Panc1 (cell line): ENCODE data around the gene ALS2CL.

Experiments
- POLR2AphosphoS5 ChIP-seq: IDR thresholded peaks from 2 replicates; pipeline ENCODE4 v1.6.1; 2012; ENCODE audit warnings: mild to moderate bottlenecking, low read depth, low read length, moderate library complexity
- REST ChIP-seq, 2 experiments: IDR thresholded peaks; 2 replicates each; pipeline ENCODE4 v1.6.1; 2011 to 2012; ENCODE audit warnings: low read depth in 2 of 2, control low read depth in 1 of 2, low read length in 1 of 2, mild to moderate bottlenecking in 1 of 2, moderate library complexity in 1 of 2; ENCODE audit not compliant: insufficient read depth in 1 of 2
- SIN3A ChIP-seq: IDR thresholded peaks from 2 replicates; pipeline ENCODE4 v1.6.1; 2012; ENCODE audit warnings: low read depth, mild to moderate bottlenecking, low read length, moderate library complexity, borderline replicate concordance; ENCODE audit not compliant: insufficient read depth
- TCF7L2 ChIP-seq: IDR thresholded peaks from 2 replicates; pipeline ENCODE4 v1.6.1; 2011; ENCODE audit warnings: mild to moderate bottlenecking, low read depth, low read length, inconsistent platforms
- TF ChIP-seq, protein P1 (sequence below): fragments of 450-650 bp; IDR thresholded peaks from 2 replicates; pipeline ENCODE4 v1.5.1; 2017; ENCODE audit warnings: mild to moderate bottlenecking

GRCh38 chr3:46628901-46629369, 64.5 kb downstream of the ALS2CL start:
- TF ChIP-seq, protein P1, sequence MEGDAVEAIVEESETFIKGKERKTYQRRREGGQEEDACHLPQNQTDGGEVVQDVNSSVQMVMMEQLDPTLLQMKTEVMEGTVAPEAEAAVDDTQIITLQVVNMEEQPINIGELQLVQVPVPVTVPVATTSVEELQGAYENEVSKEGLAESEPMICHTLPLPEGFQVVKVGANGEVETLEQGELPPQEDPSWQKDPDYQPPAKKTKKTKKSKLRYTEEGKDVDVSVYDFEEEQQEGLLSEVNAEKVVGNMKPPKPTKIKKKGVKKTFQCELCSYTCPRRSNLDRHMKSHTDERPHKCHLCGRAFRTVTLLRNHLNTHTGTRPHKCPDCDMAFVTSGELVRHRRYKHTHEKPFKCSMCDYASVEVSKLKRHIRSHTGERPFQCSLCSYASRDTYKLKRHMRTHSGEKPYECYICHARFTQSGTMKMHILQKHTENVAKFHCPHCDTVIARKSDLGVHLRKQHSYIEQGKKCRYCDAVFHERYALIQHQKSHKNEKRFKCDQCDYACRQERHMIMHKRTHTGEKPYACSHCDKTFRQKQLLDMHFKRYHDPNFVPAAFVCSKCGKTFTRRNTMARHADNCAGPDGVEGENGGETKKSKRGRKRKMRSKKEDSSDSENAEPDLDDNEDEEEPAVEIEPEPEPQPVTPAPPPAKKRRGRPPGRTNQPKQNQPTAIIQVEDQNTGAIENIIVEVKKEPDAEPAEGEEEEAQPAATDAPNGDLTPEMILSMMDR = no peak
- TF ChIP-seq REST (IDR thresholded peaks at IDR 0.05; ENCODE audit: insufficient read depth in 1 of 2, low read depth in 2 of 2, low read length in 1 of 2) = no peak
- no peak for TF ChIP-seq POLR2AphosphoS5
- TF ChIP-seq TCF7L2 = no peak
- TF ChIP-seq SIN3A = no peak
